ENCODE data around the gene PLCB3.
"Not testable (repeated sequence)": the region's sequence is repeated elsewhere in the genome, so short reads cannot be mapped to it uniquely, and the experiment has no call there.

Gene PLCB3

GRCh38 chr11:64314146-64314804 lies 62.9 kb downstream of the PLCB3 start:
- Histone ChIP-seq H3K9me2 (replicated peaks; ENCODE audit: insufficient read depth, low read length) (no peaks in the 10 kb centered on the region), H3K79me2 (ENCODE audit: insufficient read depth, low read length) (peaks cover 29% of the 10 kb centered on the region), H3K27ac (ENCODE audit: low read depth, low read length) (no peak overlapping the region), H3K4me3 (ENCODE audit: insufficient read depth, low read length, poor library complexity, severe bottlenecking) (no peak overlapping the region), H3K27me3 (ENCODE audit: low read length) (no peaks in the 10 kb centered on the region), H2AFZ (ENCODE audit: low read depth, low read length, severe bottlenecking) (no peak overlapping the region), H3K36me3 (ENCODE audit: low read length) (no peaks in the 10 kb centered on the region), H3K9me3 (ENCODE audit: insufficient read depth, low read length) (no peaks in the 10 kb centered on the region), H3K4me2 (ENCODE audit: low read depth, low read length, poor library complexity, severe bottlenecking) (no peak overlapping the region), H3F3A (ENCODE audit: insufficient read depth) (peaks cover 24% of the 10 kb centered on the region), H4K20me1 (ENCODE audit: low read depth, low read length) (no peaks in the 10 kb centered on the region; the same call in 1 of the 2 replicates), H3K9ac (ENCODE audit: low read length) (no peak overlapping the region)
- TF ChIP-seq EZH2phosphoT487 (conservative IDR thresholded peaks at IDR 0.05; ENCODE audit: low read length), result no peak
- TF ChIP-seq, protein P1, sequence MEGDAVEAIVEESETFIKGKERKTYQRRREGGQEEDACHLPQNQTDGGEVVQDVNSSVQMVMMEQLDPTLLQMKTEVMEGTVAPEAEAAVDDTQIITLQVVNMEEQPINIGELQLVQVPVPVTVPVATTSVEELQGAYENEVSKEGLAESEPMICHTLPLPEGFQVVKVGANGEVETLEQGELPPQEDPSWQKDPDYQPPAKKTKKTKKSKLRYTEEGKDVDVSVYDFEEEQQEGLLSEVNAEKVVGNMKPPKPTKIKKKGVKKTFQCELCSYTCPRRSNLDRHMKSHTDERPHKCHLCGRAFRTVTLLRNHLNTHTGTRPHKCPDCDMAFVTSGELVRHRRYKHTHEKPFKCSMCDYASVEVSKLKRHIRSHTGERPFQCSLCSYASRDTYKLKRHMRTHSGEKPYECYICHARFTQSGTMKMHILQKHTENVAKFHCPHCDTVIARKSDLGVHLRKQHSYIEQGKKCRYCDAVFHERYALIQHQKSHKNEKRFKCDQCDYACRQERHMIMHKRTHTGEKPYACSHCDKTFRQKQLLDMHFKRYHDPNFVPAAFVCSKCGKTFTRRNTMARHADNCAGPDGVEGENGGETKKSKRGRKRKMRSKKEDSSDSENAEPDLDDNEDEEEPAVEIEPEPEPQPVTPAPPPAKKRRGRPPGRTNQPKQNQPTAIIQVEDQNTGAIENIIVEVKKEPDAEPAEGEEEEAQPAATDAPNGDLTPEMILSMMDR (IDR thresholded peaks at IDR 0.05; ENCODE audit: insufficient read depth, low read length, poor library complexity, severe bottlenecking), result no peak

- Histone ChIP-seq H3F3A (ENCODE audit: insufficient read depth) (peaks cover 24% of the 10 kb centered on the region), H3K79me2 (ENCODE audit: insufficient read depth, low read length) (peaks cover 22% of the 10 kb centered on the region), H3K9me2 (replicated peaks; ENCODE audit: insufficient read depth, low read length) (no peaks in the 10 kb centered on the region), H3K36me3 (ENCODE audit: low read length) (no peaks in the 10 kb centered on the region), H3K9me3 (ENCODE audit: insufficient read depth, low read length) (no peaks in the 10 kb centered on the region), H3K4me2 (ENCODE audit: low read depth, low read length, poor library complexity, severe bottlenecking) (no peak overlapping the region), H4K20me1 (ENCODE audit: low read depth, low read length) (no peaks in the 10 kb centered on the region; the same call in 1 of the 2 replicates), H3K4me3 (ENCODE audit: insufficient read depth, low read length, poor library complexity, severe bottlenecking) (no peak overlapping the region), H3K27me3 (ENCODE audit: low read length) (no peaks in the 10 kb centered on the region), H3K9ac (ENCODE audit: low read length) (no peak overlapping the region), H3K27ac (ENCODE audit: low read depth, low read length) (no peak overlapping the region), H2AFZ (ENCODE audit: low read depth, low read length, severe bottlenecking) (no peak overlapping the region)
- no peak for TF ChIP-seq EZH2phosphoT487 (conservative IDR thresholded peaks at IDR 0.05; ENCODE audit: low read length)
- TF ChIP-seq, protein P1 (IDR thresholded peaks at IDR 0.05; ENCODE audit: insufficient read depth, low read length, poor library complexity, severe bottlenecking), result no peak
Observed at GRCh38 chr11:64314805-64315561, 63.7 kb downstream of the PLCB3 start.

GRCh38 chr11:64315667-64316526 lies 64.6 kb downstream of the PLCB3 start:
- H3K79me2 ChIP-seq (ENCODE audit: insufficient read depth, low read length), result peaks cover 16% of the 10 kb centered on the region
- not testable (repeated sequence) for H3K36me3 ChIP-seq (ENCODE audit: low read length); H3K9me2 ChIP-seq (replicated peaks; ENCODE audit: insufficient read depth, low read length); H4K20me1 ChIP-seq (ENCODE audit: low read depth, low read length); H3K9me3 ChIP-seq (ENCODE audit: insufficient read depth, low read length); H3K27me3 ChIP-seq (ENCODE audit: low read length); H2AFZ ChIP-seq (ENCODE audit: low read depth, low read length, severe bottlenecking)
- peak overlapping the region; percentile 73 for H3K4me3 ChIP-seq (ENCODE audit: insufficient read depth, low read length, poor library complexity, severe bottlenecking)
- H3K9ac ChIP-seq (ENCODE audit: low read length), result peak overlapping the region; percentile 84
- H3F3A ChIP-seq (ENCODE audit: insufficient read depth), result peaks cover 24% of the 10 kb centered on the region
- peak overlapping the region; percentile 64 for H3K4me2 ChIP-seq (ENCODE audit: low read depth, low read length, poor library complexity, severe bottlenecking)
- peak overlapping the region; percentile 92 for H3K27ac ChIP-seq (ENCODE audit: low read depth, low read length)
